Activated CD4-positive, CD25-positive, alpha-beta regulatory T cell (primary cell): Measurements from ENCODE around the gene ARHGEF12.

Source experiments
- DNase-seq, 4 experiments: peaks; one replicate each; lab custom pipeline; 2025; lab: John Stamatoyannopoulos, UW

Gene ARHGEF12

DNA sequence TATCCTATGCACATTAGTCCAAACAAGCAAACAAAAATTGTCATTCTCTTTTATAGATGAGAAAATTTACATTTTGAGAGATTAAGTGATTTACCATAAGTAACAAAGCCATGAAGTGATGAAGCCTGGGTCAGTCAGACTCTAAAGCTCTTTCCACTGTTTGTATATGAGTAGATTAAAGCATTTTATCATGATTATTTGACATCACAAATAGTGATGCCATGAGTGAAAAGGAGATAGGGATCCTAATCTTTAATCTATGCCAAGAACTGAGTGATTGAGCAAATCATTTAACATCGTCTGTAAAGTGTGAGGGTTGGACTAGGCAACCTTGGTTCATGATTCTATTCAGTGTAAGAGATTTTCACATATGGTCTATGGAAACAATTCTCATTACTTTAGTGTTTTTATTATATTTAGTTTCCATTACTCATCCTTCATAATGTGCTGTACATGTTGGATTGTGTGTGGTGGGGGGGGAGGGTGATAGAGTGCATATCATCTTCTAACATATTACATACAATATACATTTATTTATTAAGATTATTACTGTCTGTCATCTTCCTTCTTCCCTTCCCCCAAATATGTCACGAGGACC, 50.7 kb downstream of the ARHGEF12 start:
- DNase-seq, result no peak

DNA sequence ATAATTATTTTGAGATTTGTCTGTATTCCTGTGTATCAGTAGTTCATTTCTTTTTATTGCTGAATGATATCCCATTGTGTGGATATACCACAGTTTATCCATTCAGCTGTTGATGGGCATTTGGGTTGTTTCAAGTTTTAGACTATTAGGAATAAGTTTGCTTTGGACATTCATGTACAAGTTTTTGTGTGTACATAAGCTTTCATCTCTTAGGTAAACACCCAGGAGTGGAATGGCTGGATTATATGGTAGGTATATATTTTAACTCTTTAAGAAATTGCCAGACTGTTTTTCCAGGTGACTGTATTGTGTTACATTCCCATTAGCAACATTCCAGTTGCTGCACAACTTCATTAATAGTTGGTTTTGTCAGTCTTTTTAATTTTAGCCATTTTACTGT, 52.0 kb downstream of the ARHGEF12 start:
- DNase-seq, result no peak

DNA sequence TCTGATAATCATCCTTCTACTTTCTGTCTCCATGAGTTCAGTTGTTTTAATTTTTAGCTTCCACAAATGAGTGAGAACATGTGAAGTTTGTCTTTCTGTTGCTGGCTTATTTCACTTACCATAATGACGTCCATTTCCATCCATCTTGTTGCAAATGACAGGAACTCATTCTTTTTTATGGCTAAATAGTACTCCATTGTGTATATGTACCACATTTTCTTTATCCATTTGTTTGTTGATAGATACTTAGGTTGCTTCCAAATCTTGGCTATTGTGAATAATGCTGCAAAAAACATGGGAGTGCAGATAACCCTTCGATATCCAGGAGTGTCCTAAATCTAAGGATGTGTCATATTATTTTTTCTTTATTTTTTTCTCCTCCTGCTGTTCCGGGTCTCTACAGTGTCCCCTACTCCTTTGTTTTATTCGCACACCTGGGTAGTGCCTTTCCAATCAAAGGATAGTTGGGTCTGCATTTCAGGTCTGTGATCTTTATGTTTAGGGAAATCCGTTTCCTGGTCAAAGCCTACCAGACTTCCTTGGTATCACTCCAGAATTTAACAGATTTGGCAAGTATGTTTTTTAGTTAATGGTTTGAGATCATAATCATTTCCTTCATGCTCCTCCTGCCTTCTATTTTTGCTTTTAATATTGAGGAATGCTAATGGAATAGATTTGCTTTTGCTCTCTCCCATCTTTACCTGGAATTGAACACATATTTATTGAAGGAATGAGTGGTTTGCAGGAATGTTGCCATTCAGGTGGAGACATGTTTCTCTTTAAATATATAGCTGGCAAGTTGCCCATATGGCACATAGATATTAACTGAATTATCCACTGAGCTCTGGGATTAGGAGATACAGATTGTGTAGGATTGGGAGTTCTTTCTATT, 53.7 kb downstream of the ARHGEF12 start:
- no peak for DNase-seq

DNA sequence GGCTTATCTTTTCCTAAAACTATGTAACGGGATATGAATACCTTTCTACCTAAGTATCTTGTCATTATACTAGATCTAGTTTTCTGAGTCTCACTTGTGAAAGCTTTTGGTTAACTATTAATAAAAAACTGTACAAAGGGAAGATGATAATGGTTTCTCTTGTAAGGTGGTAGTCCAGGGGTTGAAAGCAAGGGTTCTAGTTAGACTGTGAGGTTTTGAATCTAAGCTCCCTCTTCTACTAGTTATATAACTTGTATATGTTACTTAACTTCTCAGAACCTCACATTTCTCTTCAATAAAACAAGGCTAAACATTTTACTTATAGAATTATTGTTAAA, 54.3 kb downstream of the ARHGEF12 start:
- DNase-seq, result no peak

DNA sequence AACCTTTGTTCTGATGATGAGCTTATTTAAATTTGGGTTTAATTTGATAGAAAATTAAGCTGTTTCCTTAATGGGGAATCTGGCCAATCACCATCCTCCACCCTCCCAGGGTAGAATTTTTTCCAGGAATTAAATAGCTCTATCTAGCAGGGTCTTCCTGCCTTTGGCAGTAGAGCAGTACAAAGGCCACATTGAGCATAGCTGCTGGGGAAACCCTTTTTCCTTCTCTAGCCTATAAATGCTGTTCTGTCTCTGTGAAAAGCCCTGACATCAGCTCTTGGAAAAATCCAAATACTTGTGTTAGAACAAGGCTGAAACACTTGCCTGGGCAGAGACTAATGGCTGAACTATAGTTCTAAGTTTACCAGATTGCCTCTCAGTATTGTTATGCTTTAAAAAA, 55.1 kb downstream of the ARHGEF12 start:
- DNase-seq, result no peak

DNA sequence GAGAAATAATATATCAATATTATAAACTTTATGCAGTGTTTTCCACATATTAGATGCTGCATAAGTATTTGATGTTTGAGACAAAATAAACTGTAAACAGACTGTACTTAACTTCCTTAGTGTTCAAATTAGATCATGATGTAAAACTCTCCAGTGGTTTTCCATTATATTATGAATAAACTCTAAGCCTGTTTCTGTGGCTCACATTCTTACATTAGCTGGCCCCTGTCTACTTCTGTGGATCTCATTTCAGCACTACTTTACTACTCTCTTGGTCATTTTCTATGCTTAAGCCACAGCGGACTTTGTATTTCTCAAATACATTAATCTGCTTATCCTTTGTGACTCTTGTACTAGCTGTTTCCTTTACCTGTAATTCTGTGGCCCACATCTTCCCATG, 55.6 kb downstream of the ARHGEF12 start:
- no peak for DNase-seq

DNA sequence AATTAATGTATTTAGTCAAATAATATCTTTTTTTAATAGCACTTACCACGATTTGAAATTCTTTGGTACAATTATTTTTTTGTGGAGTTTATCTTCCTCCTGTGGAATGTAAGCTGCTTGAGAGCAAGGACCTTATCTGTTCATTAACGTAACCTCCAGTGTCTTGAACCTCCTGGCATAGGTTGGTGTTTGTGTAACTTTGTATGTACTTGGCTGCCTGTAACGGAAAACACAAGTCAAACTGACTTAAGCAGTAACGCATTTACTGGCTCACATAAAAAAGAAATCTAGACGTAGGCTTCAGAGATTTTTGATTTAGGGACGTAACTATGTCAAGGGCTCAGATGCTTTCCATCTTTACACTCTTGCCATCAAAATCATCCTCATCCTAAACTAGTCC, 56.1 kb downstream of the ARHGEF12 start:
- no peak for DNase-seq

DNA sequence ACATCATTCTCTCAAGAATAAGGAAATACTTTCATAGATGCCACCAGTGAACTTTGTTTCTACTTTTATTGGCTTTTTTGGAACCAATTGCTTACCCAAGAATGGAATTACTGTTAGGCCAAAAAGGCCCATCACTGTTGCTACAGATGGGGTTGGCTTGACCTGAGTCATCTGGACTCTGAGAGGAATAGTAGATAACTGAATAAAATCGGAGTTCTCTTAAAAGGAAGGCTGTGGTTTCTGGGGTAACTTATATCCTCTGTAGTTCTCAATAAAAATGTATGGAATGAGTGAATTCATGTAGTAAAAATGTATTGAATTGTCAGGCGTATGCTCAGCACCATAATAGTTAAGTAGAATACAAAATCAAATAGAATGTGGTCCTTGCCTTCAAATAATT, 56.6 kb downstream of the ARHGEF12 start:
- no peak for DNase-seq

DNA sequence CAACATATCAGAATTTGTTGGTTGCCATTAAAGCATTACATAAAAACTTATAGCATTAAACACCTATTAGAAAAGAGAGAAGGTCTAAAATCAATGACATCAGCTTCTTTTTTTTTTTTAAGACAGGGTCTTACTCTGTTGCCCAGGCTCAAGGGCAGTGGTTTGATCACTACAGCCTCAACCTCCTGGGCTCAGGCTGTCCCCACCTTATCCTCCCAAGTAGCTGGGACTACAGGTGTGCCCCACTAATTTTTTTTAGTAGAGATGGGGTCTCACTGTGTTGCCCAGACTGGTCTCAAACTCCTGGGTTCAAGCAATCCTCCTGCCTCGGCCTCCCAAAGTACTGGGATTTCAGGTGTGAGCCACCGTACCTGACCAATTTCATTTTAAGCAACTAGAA, 57.9 kb downstream of the ARHGEF12 start:
- DNase-seq, result no peak

DNA sequence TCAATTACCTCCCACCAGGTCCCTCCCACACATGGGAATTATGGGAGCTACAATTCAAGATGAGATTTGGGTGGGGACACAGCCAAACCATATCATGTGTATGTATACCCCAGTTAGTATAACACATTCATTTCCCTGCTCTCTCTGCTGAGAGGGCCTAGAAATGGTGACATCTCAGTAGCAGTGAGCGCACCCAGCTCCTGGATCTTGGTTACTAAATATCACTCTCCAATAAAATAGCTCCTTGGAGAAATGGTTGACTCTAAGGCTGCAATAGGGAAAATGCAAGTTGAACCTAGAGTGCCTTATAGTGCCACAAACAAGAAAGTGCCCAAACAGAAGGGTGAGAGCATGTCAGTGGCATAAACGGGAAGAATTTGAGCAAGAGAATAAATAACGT, 59.6 kb downstream of the ARHGEF12 start:
- no peak for DNase-seq

DNA sequence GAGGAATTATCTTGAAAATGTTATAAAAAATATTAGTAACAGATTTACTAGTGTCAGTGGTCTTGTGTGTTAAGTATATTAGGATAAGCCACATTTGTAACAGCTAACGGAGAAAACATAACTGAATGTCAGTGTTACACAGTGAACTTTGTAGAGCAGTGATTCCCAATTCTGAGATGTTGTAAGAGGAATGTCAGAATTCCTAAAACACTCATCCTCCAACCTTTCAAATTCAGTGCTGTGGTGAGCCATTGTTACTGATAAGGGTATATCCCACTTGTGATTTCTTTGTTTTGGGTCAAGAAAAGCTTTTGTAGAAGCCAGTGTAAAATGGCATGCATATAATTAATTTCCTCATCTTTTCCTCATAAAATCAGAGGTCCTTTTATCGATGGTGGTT, 61.9 kb downstream of the ARHGEF12 start:
- DNase-seq, result no peak

DNA sequence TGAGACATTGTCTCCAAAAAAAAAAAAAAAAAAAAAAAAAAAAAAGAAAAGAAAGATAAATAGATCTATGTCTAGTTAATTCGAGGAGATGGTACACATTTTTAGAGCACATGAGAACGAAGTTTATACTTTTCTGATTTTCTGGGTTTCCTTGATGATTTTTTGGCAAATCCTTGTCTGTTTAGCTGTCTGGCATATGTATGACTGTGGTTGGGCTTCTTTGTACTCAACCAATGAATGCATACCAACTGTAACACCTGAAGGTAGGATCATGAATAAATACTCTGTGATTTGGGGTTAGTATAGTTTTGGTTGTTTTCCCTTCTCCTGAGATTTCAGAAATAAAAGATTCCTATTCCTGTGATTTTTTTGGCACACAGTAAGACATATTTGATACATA, 63.1 kb downstream of the ARHGEF12 start:
- DNase-seq, result no peak

DNA sequence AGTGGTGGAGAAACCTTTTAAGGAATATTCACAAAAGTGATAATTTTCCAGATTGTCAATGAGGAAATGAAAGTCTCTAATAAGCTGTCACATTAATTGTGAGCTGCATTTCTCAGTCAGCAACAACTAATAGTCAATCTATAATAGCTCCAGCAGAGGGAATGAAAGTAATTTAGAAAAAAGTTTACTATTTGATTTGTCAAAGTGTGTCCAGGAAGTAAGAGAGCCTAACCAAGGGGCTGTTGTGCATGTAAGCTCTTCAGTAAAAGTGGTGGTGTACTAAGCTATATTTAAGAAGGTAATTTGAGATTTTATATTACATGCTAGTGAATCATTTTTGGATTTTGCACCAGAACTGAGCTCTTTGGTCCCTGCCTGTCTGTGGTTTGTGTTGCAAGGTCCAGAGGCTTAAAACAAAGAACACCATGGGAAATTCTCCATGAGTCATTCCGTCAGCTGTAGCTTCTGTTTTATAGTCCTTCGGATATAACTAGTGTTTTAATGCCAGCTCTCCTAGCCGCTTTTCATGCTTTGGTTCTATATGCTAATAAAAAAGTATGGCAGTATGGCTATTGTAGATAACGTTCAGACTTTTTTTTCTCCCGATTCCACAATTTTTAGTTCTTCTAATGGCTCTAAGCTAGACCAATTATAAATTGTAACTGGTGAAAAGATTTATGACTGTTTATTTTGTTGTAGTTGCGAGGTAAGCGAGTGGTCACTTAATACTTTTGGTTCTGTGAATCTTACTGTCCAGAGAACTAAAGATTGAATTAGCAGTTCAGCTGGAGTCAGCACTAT, 64.6 kb downstream of the ARHGEF12 start:
- DNase-seq, result no peak

DNA sequence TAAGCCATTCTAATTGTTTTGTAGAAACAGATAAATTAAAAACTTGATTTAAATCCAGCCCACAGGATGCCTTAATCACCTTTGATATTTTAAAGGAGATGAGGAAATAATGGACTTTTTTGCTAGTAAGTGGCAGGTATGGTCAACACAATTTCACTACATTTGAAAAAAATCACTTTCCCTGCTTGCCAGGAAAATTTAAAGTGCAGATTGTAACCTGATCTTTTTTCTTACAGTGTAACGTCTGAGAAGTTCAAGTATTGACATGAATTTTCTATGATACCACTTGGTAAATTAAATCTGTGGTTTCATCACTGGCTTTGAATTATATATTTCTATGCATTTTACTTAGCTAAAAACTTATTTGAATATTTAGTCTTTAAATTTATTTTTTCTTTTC, 65.3 kb downstream of the ARHGEF12 start:
- no peak for DNase-seq

DNA sequence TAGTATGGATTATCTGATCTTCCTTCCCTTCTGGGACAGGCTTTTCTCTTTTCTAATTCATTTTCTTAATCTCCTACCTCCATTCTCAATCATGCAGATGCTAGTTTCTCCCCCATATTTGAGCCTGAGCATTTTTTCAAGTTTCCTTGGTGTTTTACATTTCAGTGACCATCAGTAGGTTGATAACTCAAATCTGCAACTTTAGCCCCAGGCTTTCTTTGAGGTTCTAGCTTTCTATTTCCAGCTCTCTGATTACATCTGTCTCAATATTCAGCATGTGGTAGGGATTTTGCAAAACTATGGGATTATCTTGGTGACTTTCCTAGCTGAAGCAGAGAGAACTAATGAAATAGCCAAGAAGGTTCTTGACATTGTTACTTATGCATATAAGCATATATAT, 67.8 kb downstream of the ARHGEF12 start:
- no peak for DNase-seq

DNA sequence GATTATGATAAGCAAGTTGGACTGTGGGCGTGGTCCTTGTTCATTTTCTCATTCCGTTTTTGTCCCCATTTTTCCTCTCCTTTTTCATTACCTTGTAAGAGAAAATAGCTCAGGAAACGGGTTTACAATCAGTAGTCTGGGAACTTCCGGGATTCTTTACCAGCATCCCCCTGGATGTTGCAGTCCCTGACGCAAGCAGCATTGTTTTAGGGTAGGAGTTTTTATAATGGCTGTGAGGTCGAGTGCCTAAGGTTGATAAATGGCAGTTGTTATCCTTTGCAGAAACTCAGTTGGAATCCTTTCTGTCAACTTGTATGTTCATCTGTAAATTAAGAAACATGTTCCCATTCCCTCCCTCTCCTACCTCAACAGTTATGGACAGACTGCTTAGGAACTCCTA, 68.3 kb downstream of the ARHGEF12 start:
- DNase-seq, result no peak

DNA sequence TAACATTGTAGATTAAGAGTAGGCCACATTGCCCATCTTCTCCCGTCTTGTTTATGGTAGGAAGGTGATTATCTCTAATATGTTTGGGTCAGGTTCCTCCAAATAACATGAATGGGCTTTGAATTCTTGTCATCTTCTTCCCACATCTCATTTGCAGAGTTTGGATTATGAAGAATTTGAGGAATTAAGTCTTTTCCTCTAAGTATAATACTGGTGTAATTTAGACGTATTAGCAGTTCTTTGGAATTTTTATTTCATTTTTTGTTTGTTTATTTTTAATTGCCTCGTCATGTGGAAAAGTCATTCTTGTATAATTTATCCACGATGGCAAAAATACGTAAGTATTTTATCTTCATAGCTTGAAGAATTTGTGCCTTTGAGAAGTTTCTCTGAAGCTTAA, 73.4 kb downstream of the ARHGEF12 start:
- no peak for DNase-seq

DNA sequence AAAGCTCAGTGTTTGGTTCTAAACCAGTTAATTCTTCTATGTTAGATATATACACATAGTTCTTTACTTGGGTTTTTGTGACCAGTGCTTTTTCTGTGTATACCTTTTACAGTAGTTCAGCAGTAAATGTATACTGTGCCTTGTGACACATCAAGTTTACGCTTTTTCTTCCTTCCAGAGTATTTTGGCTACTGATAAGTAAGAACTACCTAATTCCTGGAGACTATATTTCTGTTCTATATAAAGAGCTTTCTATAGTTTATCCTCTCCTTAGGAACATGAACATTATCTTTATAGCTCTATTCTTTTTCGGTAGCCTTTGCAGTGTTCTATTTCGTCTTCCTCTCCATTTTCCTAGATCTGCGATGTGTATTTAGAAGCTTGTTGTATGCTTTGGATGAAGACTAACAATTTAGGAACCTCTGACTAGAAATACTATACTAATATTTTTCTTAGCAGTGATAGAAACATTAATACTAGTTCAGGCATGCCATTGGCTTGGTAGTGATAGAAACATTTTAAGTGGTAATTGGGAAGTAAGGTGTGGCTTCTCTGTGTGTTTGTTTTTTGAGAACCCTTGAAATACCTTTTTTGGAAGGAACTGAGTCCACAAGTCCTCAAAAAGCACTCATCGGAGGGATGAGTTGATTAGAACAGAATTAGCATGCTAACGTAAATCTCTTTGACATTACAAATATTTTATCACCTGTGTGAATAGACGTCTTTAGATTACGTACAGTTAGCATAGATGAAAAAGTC, 74.6 kb downstream of the ARHGEF12 start:
- no peak for DNase-seq

DNA sequence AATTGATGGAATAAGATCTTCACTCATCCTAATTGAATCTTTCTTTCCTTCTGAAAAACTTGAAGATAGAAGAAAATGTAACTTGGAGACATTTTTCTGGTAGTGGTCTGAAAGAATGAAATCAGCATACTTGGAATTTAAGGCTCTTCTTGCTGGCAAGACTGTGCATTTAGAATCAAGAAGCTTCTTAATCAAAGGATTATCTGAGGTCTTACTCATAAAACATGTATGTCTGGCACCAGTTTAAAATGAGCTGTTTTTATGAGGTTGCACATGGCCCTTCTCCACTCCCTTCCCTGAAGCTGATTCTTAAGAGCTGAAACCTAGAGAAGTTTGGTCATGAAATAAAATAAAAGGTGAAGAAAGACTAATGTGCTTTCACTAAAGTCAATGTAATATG, 77.3 kb downstream of the ARHGEF12 start:
- DNase-seq, result no peak

DNA sequence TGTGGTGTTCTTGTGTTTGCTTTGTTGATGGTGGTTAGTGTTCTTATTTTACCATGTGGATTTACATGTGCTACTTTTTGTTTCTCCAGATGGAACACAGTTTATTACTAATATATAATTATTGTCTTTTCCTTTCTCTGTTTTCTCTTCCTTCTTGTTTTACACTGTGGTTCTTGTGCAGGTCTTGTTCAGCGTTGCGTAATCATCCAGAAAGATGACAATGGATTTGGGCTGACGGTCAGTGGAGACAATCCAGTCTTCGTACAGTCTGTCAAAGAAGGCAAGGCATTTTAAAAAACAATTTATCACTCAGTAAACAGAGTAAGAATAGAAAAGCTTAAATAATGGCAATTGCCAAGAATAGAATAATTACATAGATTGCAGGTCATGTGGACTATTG, 84.4 kb downstream of the ARHGEF12 start:
- no peak for DNase-seq

DNA sequence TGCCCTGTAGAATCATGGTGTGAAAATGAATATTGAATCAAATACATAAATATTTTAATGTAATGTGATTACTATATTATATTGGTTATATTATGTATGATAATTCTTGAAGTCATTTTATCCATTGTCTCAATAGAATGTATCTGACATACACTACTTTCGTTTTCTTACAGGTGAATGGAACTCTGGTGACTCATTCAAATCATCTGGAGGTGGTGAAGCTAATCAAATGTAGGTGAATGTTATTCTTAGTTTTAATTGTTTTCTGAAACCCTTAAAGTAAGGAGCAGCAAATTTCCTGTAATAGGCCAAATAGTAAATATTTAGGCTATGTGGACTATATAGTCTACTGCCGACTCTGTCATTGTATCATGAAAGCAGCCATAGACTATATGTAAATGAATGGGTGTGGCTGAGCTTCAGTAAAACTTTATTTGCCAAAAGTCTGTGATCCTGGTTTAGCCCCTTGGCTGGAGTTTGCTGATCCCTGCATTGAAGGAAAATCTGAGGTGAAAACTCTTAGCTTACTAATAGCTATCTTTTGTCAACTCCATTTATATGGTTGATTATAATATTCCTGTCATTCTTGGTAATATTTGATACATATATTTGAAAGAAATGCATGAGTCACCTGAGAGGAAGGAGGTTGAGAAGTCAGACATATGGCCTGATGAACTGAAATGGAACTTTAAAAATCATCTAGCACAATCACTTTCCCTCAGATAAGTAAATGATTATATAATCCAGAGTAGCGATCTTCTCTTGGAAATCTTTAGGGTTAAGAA, 88.2 kb downstream of the ARHGEF12 start:
- DNase-seq, result no peak

DNA sequence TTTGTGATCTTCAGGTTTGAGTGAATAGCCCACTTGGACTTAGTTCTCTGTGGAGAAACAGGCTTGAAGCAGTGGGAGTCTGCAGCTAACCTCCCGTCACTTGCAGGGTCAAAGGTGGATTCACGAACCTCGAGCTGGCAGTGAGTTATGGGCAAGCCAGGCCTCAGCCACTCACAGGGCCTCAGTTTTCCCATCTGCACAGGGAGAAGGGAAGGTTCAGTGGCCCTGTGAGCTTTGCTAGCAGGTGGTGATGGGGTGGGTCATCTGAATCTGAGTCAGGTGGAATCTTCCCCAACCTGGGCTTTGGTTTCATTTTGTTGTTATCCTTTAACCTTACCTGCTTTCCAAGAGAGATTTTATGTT, 88.7 kb downstream of the ARHGEF12 start:
- no peak for DNase-seq
